GM12878 (cell line): ENCODE results near the gene OTOR. TPM values are rescaled to one million over a fixed set of nuclear protein-coding genes. Genes with fewer than 3 reads are reported as not detected.

Experiments used
- CTCF ChIP-seq, 3 experiments: IDR thresholded peaks in 2 of 3; conservative IDR thresholded peaks in 1 of 3; 2 replicates each; pipeline ENCODE4 v1.5.1; 2011; ENCODE audit warnings: low read depth in 3 of 3, low read length in 3 of 3, mild to moderate bottlenecking in 3 of 3, control low read depth in 2 of 3, moderate library complexity in 2 of 3, inconsistent platforms in 1 of 3, mixed read lengths in 1 of 3; ENCODE audit not compliant: control insufficient read depth in 2 of 3, insufficient read depth in 1 of 3; ENCODE audit errors: extremely low read depth in 1 of 3
- CUX1 ChIP-seq: IDR thresholded peaks from 2 replicates; pipeline ENCODE4 v1.6.1; 2012; ENCODE audit warnings: improper control_type of control experiment, low read depth, low read length; ENCODE audit not compliant: insufficient replicate concordance
- MYC ChIP-seq: IDR thresholded peaks from 2 replicates; pipeline ENCODE4 v1.6.1; 2011; ENCODE audit warnings: mild to moderate bottlenecking, low read length, moderate library complexity, inconsistent platforms; ENCODE audit not compliant: insufficient read depth, insufficient replicate concordance, insufficient read length, severe bottlenecking
- PML ChIP-seq: IDR thresholded peaks from 2 replicates; pipeline ENCODE4 v1.6.1; 2012; ENCODE audit warnings: low read length, inconsistent platforms
- SUZ12 ChIP-seq: fragments of 200-600 bp; sonication (generic); IDR thresholded peaks from one replicate; pipeline ENCODE4 v1.6.1; 2018; ENCODE audit warnings: antibody characterized with exemption, mild to moderate bottlenecking; ENCODE audit not compliant: unreplicated experiment
- polyA plus RNA-seq, 11 experiments: library from polyadenylated mRNA; depleted of rRNA in 4 of 11; unstranded in 6 of 11; stranded (reverse) in 5 of 11; fragments of >200 nt; fragmentation: Nextera tagmentation in 4 of 11; fragmentation: Illumina TruSeq in 1 of 11; extraction: Ambion mirVana in 4 of 11; extraction: Trizol in 1 of 11; gene quantifications; 1 replicate in 1 of 11; 2 replicates in 10 of 11; pipeline versions ENCODE4 v1.2.1 to v1.2.3, GENCODE V29; 2011 to 2016; ENCODE audit warnings: inconsistent platforms in 2 of 11, missing spikeins in 2 of 11, low read depth in 1 of 11
- total RNA-seq, 4 experiments: library from RNA; depleted of rRNA in 3 of 4; stranded (reverse); fragments of >200 nt in 3 of 4; fragmentation: Illumina TruSeq in 1 of 4; extraction: Trizol in 1 of 4; gene quantifications; 2 replicates each; pipeline versions ENCODE4 v1.2.1 to v1.2.3, GENCODE V29; 2013 to 2021

Gene OTOR
- total and polyA plus RNA-seq, 10 of the 15 experiments (the other 5 are each of a cell fraction or from before 2014, with no cell fraction given), result not detected

- TF ChIP-seq CTCF (IDR thresholded peaks at IDR 0.05 in 2 of 3, conservative IDR thresholded peaks at IDR 0.05 in 1 of 3; ENCODE audit: control insufficient read depth in 2 of 3, extremely low read depth in 1 of 3, insufficient read depth in 1 of 3, low read depth in 3 of 3, low read length in 3 of 3) (no peak), PML (peak; percentile 84), SUZ12 (no peak), CUX1 (peak; percentile 100), MYC (no peak)
Observed at GRCh38 chr20:16729565-16730460, 18.3 kb upstream of the OTOR start, which contains the start of gene SNRPB2 (continued).
